Fibroblast of lung (primary cell): ENCODE measurements around the gene TRAPPC2.

ENCODE experiments used
- CTCF ChIP-seq, 2 donors: IDR thresholded peaks in 1 of 2; conservative IDR thresholded peaks in 1 of 2; 1 replicate in 1 of 2; 2 replicates in 1 of 2; pipeline ENCODE4 v1.5.1; 2011 to 2012; ENCODE audit warnings: low read length in 2 of 2, control low read depth in 1 of 2, inconsistent platforms in 1 of 2, low read depth in 1 of 2, mild to moderate bottlenecking in 1 of 2
- EZH2 ChIP-seq: IDR thresholded peaks from 2 replicates; pipeline ENCODE4 v1.5.1; 2012; ENCODE audit warnings: low read length, control low read depth, mild to moderate bottlenecking; ENCODE audit errors: missing control alignments

GRCh38 chrX:13694983-13695382, 39.4 kb downstream of the TRAPPC2 start:
- TF ChIP-seq CTCF (conservative IDR thresholded peaks at IDR 0.05 in 1 of 2, IDR thresholded peaks at IDR 0.05 in 1 of 2; ENCODE audit: low read depth in 1 of 2, low read length in 2 of 2), result no peak
- no peak for TF ChIP-seq EZH2
